22Rv1 (cell line): ENCODE measurements around the gene FAM107B.

Experiments
- CTCF ChIP-seq: fragments of 450-650 bp; IDR thresholded peaks from 2 replicates; pipeline ENCODE4 v1.5.1; 2017; ENCODE audit warnings: mild to moderate bottlenecking
- ZFX ChIP-seq: fragments of 450-650 bp; IDR thresholded peaks from 2 replicates; pipeline ENCODE4 v1.6.1; 2017; ENCODE audit warnings: antibody characterized with exemption, borderline replicate concordance

- TF ChIP-seq CTCF: no peak
- no peak for TF ChIP-seq ZFX
Measured at GRCh38 chr10:14617852-14618251, 156.8 kb downstream of the FAM107B start.
